Liver (tissue), 9 donors: ENCODE measurements around the gene RPUSD1. TPM values are rescaled to one million over a fixed set of nuclear protein-coding genes. Genes with fewer than 3 reads are reported as not detected.

Experiments used
- DNase-seq: peaks from one replicate; pipeline ENCODE4 v3.0.0-alpha.2; 2017; ENCODE audit warnings: low spot score
- H3K27ac ChIP-seq, 2 donors: one replicate each; pipeline ENCODE4 v1.7.0; 2013; ENCODE audit warnings: inconsistent platforms in 2 of 2, low read length in 2 of 2, control low read depth in 1 of 2, low read depth in 1 of 2, mild to moderate bottlenecking in 1 of 2
- H3K27me3 ChIP-seq, 4 donors: one replicate each; pipeline versions ENCODE4 v1.6.1 to v1.7.0; 2013; ENCODE audit warnings: low read length in 3 of 4, inconsistent platforms in 1 of 4, mild to moderate bottlenecking in 1 of 4, moderate library complexity in 1 of 4; ENCODE audit not compliant: control insufficient read depth in 4 of 4, insufficient read depth in 4 of 4
- H3K36me3 ChIP-seq, 4 donors: one replicate each; pipeline versions ENCODE4 v1.6.1 to v1.7.0; 2013; ENCODE audit warnings: low read length in 3 of 4, mild to moderate bottlenecking in 3 of 4, low read depth in 1 of 4, moderate library complexity in 1 of 4; ENCODE audit not compliant: control insufficient read depth in 4 of 4, insufficient read depth in 3 of 4
- H3K4me1 ChIP-seq, 4 donors: one replicate each; pipeline versions ENCODE4 v1.6.1 to v1.7.0; 2013; ENCODE audit warnings: low read length in 3 of 4, mild to moderate bottlenecking in 3 of 4, moderate library complexity in 1 of 4; ENCODE audit not compliant: control insufficient read depth in 4 of 4, insufficient read depth in 4 of 4
- H3K4me3 ChIP-seq, 3 donors: one replicate each; pipeline versions ENCODE4 v1.6.1 to v1.7.0; 2013; ENCODE audit warnings: low read length in 3 of 3, control low read depth in 1 of 3, low read depth in 1 of 3, mild to moderate bottlenecking in 1 of 3
- H3K9ac ChIP-seq, 2 donors: one replicate each; pipeline ENCODE4 v1.7.0; 2013; ENCODE audit warnings: low read length in 2 of 2, mild to moderate bottlenecking in 2 of 2, moderate library complexity in 2 of 2, control low read depth in 1 of 2, low read depth in 1 of 2
- H3K9me3 ChIP-seq, 4 donors: one replicate each; pipeline versions ENCODE4 v1.6.1 to v1.7.0; 2013; ENCODE audit warnings: low read length in 3 of 4; ENCODE audit not compliant: control insufficient read depth in 4 of 4
- EGR1 ChIP-seq, 2 donors: IDR thresholded peaks; 2 replicates each; pipeline ENCODE4 v1.6.1; 2016 to 2018; ENCODE audit warnings: antibody characterized with exemption in 2 of 2, low read depth in 2 of 2
- FOXA2 ChIP-seq: IDR thresholded peaks from 2 replicates; pipeline ENCODE4 v1.6.1; 2016; ENCODE audit warnings: antibody characterized with exemption
- GABPA ChIP-seq, 2 donors: IDR thresholded peaks in 1 of 2; conservative IDR thresholded peaks in 1 of 2; 2 replicates each; pipeline ENCODE4 v1.6.1; 2016; ENCODE audit warnings: antibody characterized with exemption in 2 of 2, mild to moderate bottlenecking in 1 of 2, moderate library complexity in 1 of 2
- HNF4G ChIP-seq: IDR thresholded peaks from 2 replicates; pipeline ENCODE4 v1.6.1; 2016; ENCODE audit warnings: antibody characterized with exemption
- NR2F2 ChIP-seq: IDR thresholded peaks from 2 replicates; pipeline ENCODE4 v1.6.1; 2016; ENCODE audit warnings: antibody characterized with exemption
- RAD21 ChIP-seq, 2 donors: IDR thresholded peaks; 2 replicates each; pipeline ENCODE4 v1.6.1; 2016; ENCODE audit warnings: antibody characterized with exemption in 2 of 2, mild to moderate bottlenecking in 2 of 2
- SP1 ChIP-seq: IDR thresholded peaks from 2 replicates; pipeline ENCODE4 v1.6.1; 2018; ENCODE audit warnings: antibody characterized with exemption, mild to moderate bottlenecking
- TAF1 ChIP-seq: conservative IDR thresholded peaks from 2 replicates; pipeline ENCODE4 v1.6.1; 2016; ENCODE audit warnings: antibody characterized with exemption, mild to moderate bottlenecking
- WGBS: extraction: QIAGEN DNeasy Blood & Tissue Kit; methylation state at CpG from one replicate; pipeline ENCODE4 v1.1.7; 2013; 5-methylcytosine and 5-hydroxymethylcytosine counted together
- polyA plus RNA-seq, 2 donors: library from polyadenylated mRNA; stranded (reverse) in 1 of 2; unstranded in 1 of 2; fragments of 200-250 nt in 1 of 2; fragments of >200 nt in 1 of 2; fragmentation: Nextera tagmentation in 1 of 2; extraction: Ambion mirVana in 1 of 2; gene quantifications; one replicate each; pipeline versions ENCODE4 v1.2.1 to v1.2.3, GENCODE V29; 2013 to 2015
- total RNA-seq, 2 donors: library from RNA; depleted of rRNA; stranded (reverse); fragments of >200 nt; gene quantifications; one replicate each; pipeline ENCODE4 v1.2.3, GENCODE V29; 2014
- TF ChIP-seq, protein P1 (sequence below): IDR thresholded peaks from 2 replicates; pipeline ENCODE4 v1.6.1; 2016; ENCODE audit warnings: antibody characterized with exemption, mild to moderate bottlenecking
- TF ChIP-seq, protein P2 (sequence below): IDR thresholded peaks from 2 replicates; pipeline ENCODE4 v1.6.1; 2016; ENCODE audit warnings: antibody characterized with exemption
- TF ChIP-seq, protein P3 (sequence below): IDR thresholded peaks from 2 replicates; pipeline ENCODE4 v1.6.1; 2016; ENCODE audit warnings: antibody characterized with exemption
- TF ChIP-seq, protein P4 (sequence below): IDR thresholded peaks from 2 replicates; pipeline ENCODE4 v1.6.1; 2016; ENCODE audit warnings: antibody characterized with exemption
- TF ChIP-seq, protein P5 (sequence below): fragments of 150-350 bp; IDR thresholded peaks from 2 replicates; pipeline ENCODE4 v1.5.1; 2017; ENCODE audit warnings: improper control_type of control experiment, low read depth, low read length; ENCODE audit not compliant: missing input control
- donor health status: healthy.
- donor health status: healthy.
- donor health status: healthy.
- donor health status: healthy.
- donor health status: healthy.

The RPUSD1 gene
- total and polyA plus RNA-seq, 4 donors = 4.5 to 10.7 (median 8.9) TPM

DNA sequence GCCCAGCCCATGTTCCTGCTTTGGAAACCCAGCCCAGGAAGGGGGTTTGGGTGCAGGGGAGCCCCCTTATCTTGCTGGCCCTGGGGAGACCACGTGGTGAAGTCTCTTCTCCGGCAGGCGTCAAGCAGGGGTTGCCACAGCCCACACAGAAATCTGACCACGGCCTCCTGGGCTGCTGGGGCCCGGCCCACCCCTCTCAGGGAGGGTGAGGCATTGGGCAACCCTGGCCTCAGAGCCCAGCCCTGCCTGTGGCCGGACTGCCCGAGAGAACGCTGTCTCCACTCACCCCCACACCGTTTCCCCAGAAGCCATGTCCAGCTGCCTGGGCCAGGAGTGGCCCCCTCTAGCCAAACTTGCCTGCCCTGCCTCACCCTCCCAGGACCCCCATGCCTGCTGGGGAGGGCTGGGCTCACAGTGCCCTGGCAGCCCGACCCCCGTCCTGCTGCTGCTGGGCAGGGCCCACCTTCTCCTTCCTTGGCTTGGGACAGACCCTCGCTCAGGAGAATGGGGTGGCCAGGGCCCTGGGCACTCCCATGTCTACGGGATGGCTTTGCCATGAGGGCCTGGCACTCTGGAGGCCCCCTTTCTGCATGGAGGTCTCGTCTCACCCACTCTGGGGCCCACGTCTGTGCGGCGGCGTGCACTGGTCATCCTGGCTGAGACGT lies 6.7 kb downstream of the RPUSD1 start:
- TF ChIP-seq, protein P1, sequence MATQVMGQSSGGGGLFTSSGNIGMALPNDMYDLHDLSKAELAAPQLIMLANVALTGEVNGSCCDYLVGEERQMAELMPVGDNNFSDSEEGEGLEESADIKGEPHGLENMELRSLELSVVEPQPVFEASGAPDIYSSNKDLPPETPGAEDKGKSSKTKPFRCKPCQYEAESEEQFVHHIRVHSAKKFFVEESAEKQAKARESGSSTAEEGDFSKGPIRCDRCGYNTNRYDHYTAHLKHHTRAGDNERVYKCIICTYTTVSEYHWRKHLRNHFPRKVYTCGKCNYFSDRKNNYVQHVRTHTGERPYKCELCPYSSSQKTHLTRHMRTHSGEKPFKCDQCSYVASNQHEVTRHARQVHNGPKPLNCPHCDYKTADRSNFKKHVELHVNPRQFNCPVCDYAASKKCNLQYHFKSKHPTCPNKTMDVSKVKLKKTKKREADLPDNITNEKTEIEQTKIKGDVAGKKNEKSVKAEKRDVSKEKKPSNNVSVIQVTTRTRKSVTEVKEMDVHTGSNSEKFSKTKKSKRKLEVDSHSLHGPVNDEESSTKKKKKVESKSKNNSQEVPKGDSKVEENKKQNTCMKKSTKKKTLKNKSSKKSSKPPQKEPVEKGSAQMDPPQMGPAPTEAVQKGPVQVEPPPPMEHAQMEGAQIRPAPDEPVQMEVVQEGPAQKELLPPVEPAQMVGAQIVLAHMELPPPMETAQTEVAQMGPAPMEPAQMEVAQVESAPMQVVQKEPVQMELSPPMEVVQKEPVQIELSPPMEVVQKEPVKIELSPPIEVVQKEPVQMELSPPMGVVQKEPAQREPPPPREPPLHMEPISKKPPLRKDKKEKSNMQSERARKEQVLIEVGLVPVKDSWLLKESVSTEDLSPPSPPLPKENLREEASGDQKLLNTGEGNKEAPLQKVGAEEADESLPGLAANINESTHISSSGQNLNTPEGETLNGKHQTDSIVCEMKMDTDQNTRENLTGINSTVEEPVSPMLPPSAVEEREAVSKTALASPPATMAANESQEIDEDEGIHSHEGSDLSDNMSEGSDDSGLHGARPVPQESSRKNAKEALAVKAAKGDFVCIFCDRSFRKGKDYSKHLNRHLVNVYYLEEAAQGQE = no peak
- no peak for TF ChIP-seq FOXA2
- no peak for TF ChIP-seq RAD21 (IDR thresholded peaks at IDR 0.05)
- TF ChIP-seq TAF1 = no peak
- TF ChIP-seq HNF4G = no peak
- TF ChIP-seq SP1 = no peak
- no peak for TF ChIP-seq GABPA (IDR thresholded peaks at IDR 0.05 in 1 of 2, conservative IDR thresholded peaks at IDR 0.05 in 1 of 2)
- TF ChIP-seq, protein P2, sequence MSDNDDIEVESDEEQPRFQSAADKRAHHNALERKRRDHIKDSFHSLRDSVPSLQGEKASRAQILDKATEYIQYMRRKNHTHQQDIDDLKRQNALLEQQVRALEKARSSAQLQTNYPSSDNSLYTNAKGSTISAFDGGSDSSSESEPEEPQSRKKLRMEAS = no peak
- no peak for TF ChIP-seq NR2F2
- TF ChIP-seq, protein P3, sequence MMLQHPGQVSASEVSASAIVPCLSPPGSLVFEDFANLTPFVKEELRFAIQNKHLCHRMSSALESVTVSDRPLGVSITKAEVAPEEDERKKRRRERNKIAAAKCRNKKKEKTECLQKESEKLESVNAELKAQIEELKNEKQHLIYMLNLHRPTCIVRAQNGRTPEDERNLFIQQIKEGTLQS = no peak
- TF ChIP-seq, protein P4, sequence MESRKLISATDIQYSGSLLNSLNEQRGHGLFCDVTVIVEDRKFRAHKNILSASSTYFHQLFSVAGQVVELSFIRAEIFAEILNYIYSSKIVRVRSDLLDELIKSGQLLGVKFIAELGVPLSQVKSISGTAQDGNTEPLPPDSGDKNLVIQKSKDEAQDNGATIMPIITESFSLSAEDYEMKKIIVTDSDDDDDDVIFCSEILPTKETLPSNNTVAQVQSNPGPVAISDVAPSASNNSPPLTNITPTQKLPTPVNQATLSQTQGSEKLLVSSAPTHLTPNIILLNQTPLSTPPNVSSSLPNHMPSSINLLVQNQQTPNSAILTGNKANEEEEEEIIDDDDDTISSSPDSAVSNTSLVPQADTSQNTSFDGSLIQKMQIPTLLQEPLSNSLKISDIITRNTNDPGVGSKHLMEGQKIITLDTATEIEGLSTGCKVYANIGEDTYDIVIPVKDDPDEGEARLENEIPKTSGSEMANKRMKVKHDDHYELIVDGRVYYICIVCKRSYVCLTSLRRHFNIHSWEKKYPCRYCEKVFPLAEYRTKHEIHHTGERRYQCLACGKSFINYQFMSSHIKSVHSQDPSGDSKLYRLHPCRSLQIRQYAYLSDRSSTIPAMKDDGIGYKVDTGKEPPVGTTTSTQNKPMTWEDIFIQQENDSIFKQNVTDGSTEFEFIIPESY = no peak
- TF ChIP-seq, protein P5, sequence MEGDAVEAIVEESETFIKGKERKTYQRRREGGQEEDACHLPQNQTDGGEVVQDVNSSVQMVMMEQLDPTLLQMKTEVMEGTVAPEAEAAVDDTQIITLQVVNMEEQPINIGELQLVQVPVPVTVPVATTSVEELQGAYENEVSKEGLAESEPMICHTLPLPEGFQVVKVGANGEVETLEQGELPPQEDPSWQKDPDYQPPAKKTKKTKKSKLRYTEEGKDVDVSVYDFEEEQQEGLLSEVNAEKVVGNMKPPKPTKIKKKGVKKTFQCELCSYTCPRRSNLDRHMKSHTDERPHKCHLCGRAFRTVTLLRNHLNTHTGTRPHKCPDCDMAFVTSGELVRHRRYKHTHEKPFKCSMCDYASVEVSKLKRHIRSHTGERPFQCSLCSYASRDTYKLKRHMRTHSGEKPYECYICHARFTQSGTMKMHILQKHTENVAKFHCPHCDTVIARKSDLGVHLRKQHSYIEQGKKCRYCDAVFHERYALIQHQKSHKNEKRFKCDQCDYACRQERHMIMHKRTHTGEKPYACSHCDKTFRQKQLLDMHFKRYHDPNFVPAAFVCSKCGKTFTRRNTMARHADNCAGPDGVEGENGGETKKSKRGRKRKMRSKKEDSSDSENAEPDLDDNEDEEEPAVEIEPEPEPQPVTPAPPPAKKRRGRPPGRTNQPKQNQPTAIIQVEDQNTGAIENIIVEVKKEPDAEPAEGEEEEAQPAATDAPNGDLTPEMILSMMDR = no peak
- TF ChIP-seq EGR1 (IDR thresholded peaks at IDR 0.05; ENCODE audit: low read depth in 2 of 2) = no peak
- H3K4me3 ChIP-seq = no peak overlapping the region
- peaks cover 0 to 4% (median 0%) of the 10 kb centered on the region in 4 donors for H3K27me3 ChIP-seq
- no peak overlapping the region for H3K9ac ChIP-seq
- no peak for DNase-seq
- peaks cover 0 to 3% (median 0%) of the 10 kb centered on the region in 4 donors for H3K36me3 ChIP-seq
- H3K9me3 ChIP-seq = no peaks in the 10 kb centered on the region
- H3K27ac ChIP-seq = no peak overlapping the region
- 62% methylated on average over 19 of the region's 19 CpGs for WGBS
- no peaks in the 10 kb centered on the region for H3K4me1 ChIP-seq

DNA sequence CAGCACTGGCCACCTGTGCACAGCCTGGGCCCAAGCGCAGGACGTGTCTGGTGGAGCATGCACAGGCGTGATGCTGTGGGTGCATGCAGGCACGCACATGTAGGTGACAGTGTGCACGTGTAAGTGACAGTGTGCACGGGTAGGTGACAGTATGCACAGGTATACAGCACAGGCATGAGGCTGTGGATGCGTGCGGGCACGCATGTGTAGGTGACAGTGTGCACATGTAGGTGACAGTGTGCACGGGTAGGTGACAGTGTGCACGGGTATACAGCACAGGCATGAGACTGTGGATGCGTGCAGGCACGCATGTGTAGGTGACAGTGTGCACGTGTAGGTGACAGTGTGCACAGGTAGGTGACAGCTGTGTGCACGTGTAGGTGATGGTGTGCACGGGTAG lies 7.9 kb downstream of the RPUSD1 start:
- WGBS = 86% methylated on average over 16 of the region's 16 CpGs
- Histone ChIP-seq H3K36me3 (no peaks in the 10 kb centered on the region), H3K27ac (no peak overlapping the region), H3K9ac (no peak overlapping the region), H3K9me3 (no peaks in the 10 kb centered on the region), H3K4me3 (no peak overlapping the region), H3K27me3 (peaks cover 0 to 4% (median 0%) of the 10 kb centered on the region in 4 donors), H3K4me1 (no peaks in the 10 kb centered on the region)
- no peak for DNase-seq
- TF ChIP-seq, protein P2 = no peak
- TF ChIP-seq, protein P5 = no peak
- TF ChIP-seq FOXA2 = no peak
- TF ChIP-seq, protein P1 = no peak
- TF ChIP-seq EGR1 (IDR thresholded peaks at IDR 0.05; ENCODE audit: low read depth in 2 of 2) = no peak
